ENCODE results near the gene PRSS22.

- TF ChIP-seq CTCF (IDR thresholded peaks at IDR 0.05; ENCODE audit: insufficient read depth, low read length, poor library complexity, severe bottlenecking) (no peak), EZH2phosphoT487 (conservative IDR thresholded peaks at IDR 0.05; ENCODE audit: low read length) (no peak)
Observed at GRCh38 chr16:2857451-2858244, at the start of gene PRSS22.

Data from SU-DHL-6 (cell line).